Muscle of leg (tissue), 11 donors: ENCODE measurements around the gene MYO7A. TPM values are rescaled to one million over a fixed set of nuclear protein-coding genes. Genes with fewer than 3 reads are reported as not detected.

Experiments used
- DNase-seq: peaks from one replicate; pipeline ENCODE4 v3.0.0; 2013
- H3K27ac ChIP-seq: one replicate; pipeline ENCODE4 v1.5.1; 2013; ENCODE audit warnings: mild to moderate bottlenecking, low read length, control low read depth
- H3K27me3 ChIP-seq: one replicate; pipeline ENCODE4 v1.6.1; 2013; ENCODE audit warnings: low read length; ENCODE audit not compliant: control insufficient read depth, insufficient read depth
- H3K36me3 ChIP-seq: one replicate; pipeline ENCODE4 v1.6.1; 2013; ENCODE audit warnings: low read length; ENCODE audit not compliant: control insufficient read depth, insufficient read depth
- H3K4me1 ChIP-seq: one replicate; pipeline ENCODE4 v1.6.1; 2013; ENCODE audit warnings: low read length; ENCODE audit not compliant: control insufficient read depth, insufficient read depth
- H3K4me3 ChIP-seq: one replicate; pipeline ENCODE4 v1.5.1; 2013; ENCODE audit warnings: low read length, control low read depth
- H3K9me3 ChIP-seq: replicated peaks from 2 replicates; pipeline ENCODE4 v1.6.1; 2013; ENCODE audit warnings: low read depth, low read length; ENCODE audit not compliant: control insufficient read depth
- WGBS: methylation state at CpG from one replicate; pipeline ENCODE4 v1.1.5; 2013; ENCODE audit warnings: missing lambda C conversion rate; ENCODE audit not compliant: insufficient coverage; 5-methylcytosine and 5-hydroxymethylcytosine counted together
- polyA plus RNA-seq, 8 donors: library from polyadenylated mRNA; unstranded; fragments of 120-200 nt; gene quantifications; one replicate each; pipeline versions ENCODE4 v1.2.1 to v1.2.3, GENCODE V29; 2013; ENCODE audit warnings: inconsistent platforms in 1 of 8, low replicate concordance in 1 of 8; ENCODE audit not compliant: insufficient read length in 8 of 8, insufficient read depth in 1 of 8
- total RNA-seq: library from RNA; stranded (reverse); fragments of 120-200 nt; gene quantifications from one replicate; pipeline ENCODE4 v1.2.4, GENCODE V29; 2013

MYO7A gene
- total and polyA plus RNA-seq, 9 donors = 2.2 to 6.5 (median 3.8) TPM

GRCh38 chr11:77126861-77127234, 1.2 kb upstream of the MYO7A start:
- 4% methylated on average over 9 of the region's 10 CpGs for WGBS
- H3K4me1 ChIP-seq = peaks cover 35% of the 10 kb centered on the region
- peak overlapping the region; percentile 35 for H3K4me3 ChIP-seq
- no peaks in the 10 kb centered on the region for H3K9me3 ChIP-seq
- no peak overlapping the region for H3K27ac ChIP-seq
- no peaks in the 10 kb centered on the region for H3K27me3 ChIP-seq
- peaks cover 25% of the 10 kb centered on the region for H3K36me3 ChIP-seq
- no peak for DNase-seq

GRCh38 chr11:77127235-77127911, 673 bp upstream of the MYO7A start:
- WGBS = under 1% methylated on average over 24 of the region's 27 CpGs
- peak; percentile 74 for DNase-seq

GRCh38 chr11:77129069-77129841, 1.2 kb downstream of the MYO7A start:
- no peak overlapping the region for H3K4me3 ChIP-seq
- WGBS = 86% methylated on average over 6 of the region's 11 CpGs
- no peaks in the 10 kb centered on the region for H3K27me3 ChIP-seq
- no peaks in the 10 kb centered on the region for H3K9me3 ChIP-seq
- no peak for DNase-seq
- no peak overlapping the region for H3K27ac ChIP-seq
- peaks cover 35% of the 10 kb centered on the region for H3K4me1 ChIP-seq
- H3K36me3 ChIP-seq = peaks cover 8% of the 10 kb centered on the region

More at GRCh38 chr11:77127235-77127911, 673 bp upstream of the MYO7A start:
- Histone ChIP-seq H3K4me3 (peak overlapping the region; percentile 35), H3K4me1 (peaks cover 35% of the 10 kb centered on the region), H3K36me3 (peaks cover 20% of the 10 kb centered on the region), H3K27me3 (no peaks in the 10 kb centered on the region), H3K27ac (peak overlapping the region; percentile 59), H3K9me3 (no peaks in the 10 kb centered on the region)

GRCh38 chr11:77129842-77130756, 2.1 kb downstream of the MYO7A start:
- no peaks in the 10 kb centered on the region for H3K27me3 ChIP-seq
- H3K4me3 ChIP-seq = no peak overlapping the region
- peaks cover 35% of the 10 kb centered on the region for H3K4me1 ChIP-seq
- WGBS = 87% methylated on average over 11 of the region's 11 CpGs
- peaks cover 5% of the 10 kb centered on the region for H3K36me3 ChIP-seq
- no peak for DNase-seq
- no peaks in the 10 kb centered on the region for H3K9me3 ChIP-seq
- H3K27ac ChIP-seq = no peak overlapping the region

- Histone ChIP-seq H3K27me3 (no peaks in the 10 kb centered on the region), H3K9me3 (no peaks in the 10 kb centered on the region), H3K4me3 (no peak overlapping the region), H3K4me1 (peaks cover 35% of the 10 kb centered on the region), H3K27ac (no peak overlapping the region), H3K36me3 (peaks cover 2% of the 10 kb centered on the region)
- peak; percentile 58 for DNase-seq
- WGBS = 50% methylated on average over 6 of the region's 9 CpGs
Measured at GRCh38 chr11:77130763-77131513, 2.9 kb downstream of the MYO7A start.

- peaks cover under 1% of the 10 kb centered on the region for H3K27me3 ChIP-seq
- no peaks in the 10 kb centered on the region for H3K9me3 ChIP-seq
- no peaks in the 10 kb centered on the region for H3K36me3 ChIP-seq
- no peak overlapping the region for H3K4me3 ChIP-seq
- peaks cover 35% of the 10 kb centered on the region for H3K4me1 ChIP-seq
- no peak overlapping the region for H3K27ac ChIP-seq
- no peak for DNase-seq
- WGBS = 20% methylated on average over 1 of the region's 6 CpGs
Measured at GRCh38 chr11:77131560-77131959, 3.5 kb downstream of the MYO7A start.

- H3K27ac ChIP-seq = no peak overlapping the region
- no peak for DNase-seq
- H3K36me3 ChIP-seq = no peaks in the 10 kb centered on the region
- H3K4me3 ChIP-seq = no peak overlapping the region
- H3K9me3 ChIP-seq = no peaks in the 10 kb centered on the region
- H3K4me1 ChIP-seq = peaks cover 45% of the 10 kb centered on the region
- no CpG with 5 or more reads among the region's 2 CpGs for WGBS
- H3K27me3 ChIP-seq = peaks cover 27% of the 10 kb centered on the region
Measured at GRCh38 chr11:77135069-77135468, 7.0 kb downstream of the MYO7A start.

GRCh38 chr11:77136074-77136473, 8.0 kb downstream of the MYO7A start:
- Histone ChIP-seq H3K4me3 (no peak overlapping the region), H3K36me3 (no peaks in the 10 kb centered on the region), H3K4me1 (peaks cover 45% of the 10 kb centered on the region), H3K27ac (no peak overlapping the region), H3K27me3 (peaks cover 27% of the 10 kb centered on the region), H3K9me3 (no peaks in the 10 kb centered on the region)
- WGBS = 78% methylated on average over 7 of the region's 8 CpGs
- DNase-seq = no peak

- peaks cover 27% of the 10 kb centered on the region for H3K27me3 ChIP-seq
- H3K4me3 ChIP-seq = no peak overlapping the region
- H3K36me3 ChIP-seq = no peaks in the 10 kb centered on the region
- peaks cover 40% of the 10 kb centered on the region for H3K4me1 ChIP-seq
- H3K9me3 ChIP-seq = no peaks in the 10 kb centered on the region
- DNase-seq = no peak
- WGBS = 77% methylated on average over 7 of the region's 12 CpGs
- H3K27ac ChIP-seq = no peak overlapping the region
Measured at GRCh38 chr11:77136784-77137420, 8.9 kb downstream of the MYO7A start.
